Panc1 (cell line): ENCODE results near the gene GRIK4. TPM values are rescaled to one million over a fixed set of nuclear protein-coding genes. Genes with fewer than 3 reads are reported as not detected.

Source experiments
- ATAC-seq: fragments of 200-7000 bp; cut with Tn5 transposase; 2 replicates; pipeline ENCODE4 v1.9.1; 2020; ENCODE audit warnings: mild to moderate bottlenecking, moderate library complexity
- BruUV-seq: library from RNA; stranded (reverse); fragments of 400-500 nt; replicated peaks from 2 replicates; lab custom pipeline; 2021; lab: Mats Ljungman, UMichigan
- CTCF ChIA-PET: fragments of 300-600 bp; sonication (Branson Sonifier 250); formaldehyde crosslinking; loops from one replicate; lab custom pipeline; 2022; ENCODE audit warnings: antibody characterized with exemption; lab: Charles Lee
- POLR2A ChIA-PET: fragments of 300-600 bp; sonication (Branson Sonifier 250); formaldehyde crosslinking; loops from one replicate; lab custom pipeline; 2022; ENCODE audit warnings: antibody characterized with exemption; lab: Charles Lee
- DNase-seq: peaks from one replicate; pipeline ENCODE4 v3.0.0-alpha.2; 2010; ENCODE audit warnings: low read depth, low spot score
- H3K27ac ChIP-seq: 2 replicates; pipeline ENCODE4 v1.5.1; 2011; ENCODE audit warnings: mild to moderate bottlenecking, low read length, inconsistent platforms
- H3K27me3 ChIP-seq: fragments of 200-500 bp; sonication (Bioruptor generic); 2 replicates; pipeline ENCODE4 v1.6.0; 2014; ENCODE audit warnings: low read length, inconsistent platforms; ENCODE audit not compliant: control insufficient read depth, insufficient read depth
- H3K36me3 ChIP-seq: fragments of 200-500 bp; sonication (Bioruptor generic); 2 replicates; pipeline ENCODE4 v1.5.1; 2014; ENCODE audit warnings: inconsistent platforms, mild to moderate bottlenecking, low read length, moderate library complexity; ENCODE audit not compliant: control insufficient read depth, insufficient read depth
- H3K4me1 ChIP-seq: 2 replicates; pipeline ENCODE4 v1.5.1; 2011; ENCODE audit warnings: inconsistent platforms, mild to moderate bottlenecking, low read length, moderate library complexity; ENCODE audit not compliant: control insufficient read depth, insufficient read depth
- H3K4me3 ChIP-seq, 2 experiments: 2 replicates each; pipeline ENCODE4 v1.5.1; 2011 to 2012; ENCODE audit warnings: low read depth in 2 of 2, low read length in 2 of 2, mild to moderate bottlenecking in 2 of 2, inconsistent platforms in 1 of 2, moderate library complexity in 1 of 2
- H3K9me3 ChIP-seq: fragments of 200-500 bp; sonication (Bioruptor generic); 2 replicates; pipeline ENCODE4 v1.5.1; 2014; ENCODE audit warnings: low read depth, mild to moderate bottlenecking, inconsistent platforms, low read length, moderate library complexity; ENCODE audit not compliant: control insufficient read depth, insufficient read depth
- POLR2AphosphoS5 ChIP-seq: IDR thresholded peaks from 2 replicates; pipeline ENCODE4 v1.6.1; 2012; ENCODE audit warnings: mild to moderate bottlenecking, low read depth, low read length, moderate library complexity
- SIN3A ChIP-seq: IDR thresholded peaks from 2 replicates; pipeline ENCODE4 v1.6.1; 2012; ENCODE audit warnings: low read depth, mild to moderate bottlenecking, low read length, moderate library complexity, borderline replicate concordance; ENCODE audit not compliant: insufficient read depth
- TCF7L2 ChIP-seq: IDR thresholded peaks from 2 replicates; pipeline ENCODE4 v1.6.1; 2011; ENCODE audit warnings: mild to moderate bottlenecking, low read depth, low read length, inconsistent platforms
- in situ Hi-C: cut with HindIII; loops from 2 replicates; pipeline ENCODE4 v1.10.0; 2016; ENCODE audit warnings: low sequenced_read_pairs, low pct_unique_long_range_greater_than_20kb
- intact Hi-C: fragments of 100-400 bp; cut with micrococcal nuclease; formaldehyde crosslinking; loops from one replicate; pipeline ENCODE4 v1.10.0; 2022; ENCODE audit not compliant: unreplicated experiment
- total RNA-seq: library from RNA; stranded (reverse); gene quantifications from one replicate; pipeline ENCODE4 v1.2.1, GENCODE V29; 2021; ENCODE audit not compliant: unreplicated experiment
- TF ChIP-seq, protein P1 (sequence below): fragments of 450-650 bp; IDR thresholded peaks from 2 replicates; pipeline ENCODE4 v1.5.1; 2017; ENCODE audit warnings: mild to moderate bottlenecking
- TF ChIP-seq, protein P2 (sequence below), 2 experiments: IDR thresholded peaks; 2 replicates each; pipeline ENCODE4 v1.6.1; 2011 to 2012; ENCODE audit warnings: low read depth in 2 of 2, control low read depth in 1 of 2, low read length in 1 of 2, mild to moderate bottlenecking in 1 of 2, moderate library complexity in 1 of 2; ENCODE audit not compliant: insufficient read depth in 1 of 2

GRIK4 gene
- total RNA-seq, 1 experiment from 2014 or later, result 0.62 TPM

- no peak for DNase-seq
- POLR2A ChIA-PET, result interaction anchor here (0.7 kb wide), 1 partner anchor 718 kb away, joined by 3 read pairs; no protein-coding TSS in a partner anchor
- CTCF ChIA-PET, result no interaction called here
- Histone ChIP-seq H3K9me3 (no peaks in the 10 kb centered on the region), H3K27ac (no peak overlapping the region), H3K4me3 (no peak overlapping the region), H3K36me3 (no peaks in the 10 kb centered on the region), H3K27me3 (no peaks in the 10 kb centered on the region; the same call in 1 of the 2 replicates), H3K4me1 (peaks cover 3% of the 10 kb centered on the region)
- intact Hi-C loops, result loop anchor here (5.0 to 10.0 kb wide), 3 partner anchors 283 to 600 kb away; no protein-coding TSS in a partner anchor
- ATAC-seq, result no peak
- in situ Hi-C loops, result no loop called here
- TF ChIP-seq, protein P1, sequence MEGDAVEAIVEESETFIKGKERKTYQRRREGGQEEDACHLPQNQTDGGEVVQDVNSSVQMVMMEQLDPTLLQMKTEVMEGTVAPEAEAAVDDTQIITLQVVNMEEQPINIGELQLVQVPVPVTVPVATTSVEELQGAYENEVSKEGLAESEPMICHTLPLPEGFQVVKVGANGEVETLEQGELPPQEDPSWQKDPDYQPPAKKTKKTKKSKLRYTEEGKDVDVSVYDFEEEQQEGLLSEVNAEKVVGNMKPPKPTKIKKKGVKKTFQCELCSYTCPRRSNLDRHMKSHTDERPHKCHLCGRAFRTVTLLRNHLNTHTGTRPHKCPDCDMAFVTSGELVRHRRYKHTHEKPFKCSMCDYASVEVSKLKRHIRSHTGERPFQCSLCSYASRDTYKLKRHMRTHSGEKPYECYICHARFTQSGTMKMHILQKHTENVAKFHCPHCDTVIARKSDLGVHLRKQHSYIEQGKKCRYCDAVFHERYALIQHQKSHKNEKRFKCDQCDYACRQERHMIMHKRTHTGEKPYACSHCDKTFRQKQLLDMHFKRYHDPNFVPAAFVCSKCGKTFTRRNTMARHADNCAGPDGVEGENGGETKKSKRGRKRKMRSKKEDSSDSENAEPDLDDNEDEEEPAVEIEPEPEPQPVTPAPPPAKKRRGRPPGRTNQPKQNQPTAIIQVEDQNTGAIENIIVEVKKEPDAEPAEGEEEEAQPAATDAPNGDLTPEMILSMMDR, result no peak
- TF ChIP-seq POLR2AphosphoS5 (no peak), SIN3A (no peak), TCF7L2 (no peak)
- TF ChIP-seq, protein P2, sequence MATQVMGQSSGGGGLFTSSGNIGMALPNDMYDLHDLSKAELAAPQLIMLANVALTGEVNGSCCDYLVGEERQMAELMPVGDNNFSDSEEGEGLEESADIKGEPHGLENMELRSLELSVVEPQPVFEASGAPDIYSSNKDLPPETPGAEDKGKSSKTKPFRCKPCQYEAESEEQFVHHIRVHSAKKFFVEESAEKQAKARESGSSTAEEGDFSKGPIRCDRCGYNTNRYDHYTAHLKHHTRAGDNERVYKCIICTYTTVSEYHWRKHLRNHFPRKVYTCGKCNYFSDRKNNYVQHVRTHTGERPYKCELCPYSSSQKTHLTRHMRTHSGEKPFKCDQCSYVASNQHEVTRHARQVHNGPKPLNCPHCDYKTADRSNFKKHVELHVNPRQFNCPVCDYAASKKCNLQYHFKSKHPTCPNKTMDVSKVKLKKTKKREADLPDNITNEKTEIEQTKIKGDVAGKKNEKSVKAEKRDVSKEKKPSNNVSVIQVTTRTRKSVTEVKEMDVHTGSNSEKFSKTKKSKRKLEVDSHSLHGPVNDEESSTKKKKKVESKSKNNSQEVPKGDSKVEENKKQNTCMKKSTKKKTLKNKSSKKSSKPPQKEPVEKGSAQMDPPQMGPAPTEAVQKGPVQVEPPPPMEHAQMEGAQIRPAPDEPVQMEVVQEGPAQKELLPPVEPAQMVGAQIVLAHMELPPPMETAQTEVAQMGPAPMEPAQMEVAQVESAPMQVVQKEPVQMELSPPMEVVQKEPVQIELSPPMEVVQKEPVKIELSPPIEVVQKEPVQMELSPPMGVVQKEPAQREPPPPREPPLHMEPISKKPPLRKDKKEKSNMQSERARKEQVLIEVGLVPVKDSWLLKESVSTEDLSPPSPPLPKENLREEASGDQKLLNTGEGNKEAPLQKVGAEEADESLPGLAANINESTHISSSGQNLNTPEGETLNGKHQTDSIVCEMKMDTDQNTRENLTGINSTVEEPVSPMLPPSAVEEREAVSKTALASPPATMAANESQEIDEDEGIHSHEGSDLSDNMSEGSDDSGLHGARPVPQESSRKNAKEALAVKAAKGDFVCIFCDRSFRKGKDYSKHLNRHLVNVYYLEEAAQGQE (IDR thresholded peaks at IDR 0.05; ENCODE audit: insufficient read depth in 1 of 2, low read depth in 2 of 2, low read length in 1 of 2), result no peak
- BruUV-seq, result no TSS peak
Observed at GRCh38 chr11:120514541-120515121, 3.1 kb downstream of the GRIK4 start.

DNA sequence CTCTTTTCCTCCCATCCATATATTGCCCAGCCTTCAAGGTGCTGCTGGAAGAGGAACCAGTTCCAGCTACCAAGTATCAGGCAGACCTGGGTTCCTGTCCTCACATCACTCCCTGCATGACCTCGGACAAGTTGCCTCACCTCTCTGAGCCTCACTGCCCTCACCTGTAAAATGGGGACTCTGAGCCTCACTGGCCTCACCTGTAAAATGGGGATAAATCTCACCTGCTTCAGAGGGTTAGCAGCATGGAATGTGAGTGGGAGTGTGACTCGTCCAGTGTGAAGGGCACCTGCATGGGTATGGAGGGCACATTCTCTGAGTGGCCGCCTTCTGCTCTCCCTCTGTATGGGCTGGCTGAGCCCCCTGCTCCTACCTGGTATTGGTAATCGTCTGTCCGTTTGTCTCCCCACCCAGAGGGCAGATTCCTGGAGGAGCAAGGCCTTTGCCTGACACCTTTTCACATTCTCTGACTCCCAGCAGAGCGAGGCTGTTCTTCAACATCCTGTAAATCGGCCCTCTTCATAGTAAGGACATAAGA is 3.7 kb downstream of the GRIK4 start:
- peaks cover 3% of the 10 kb centered on the region for H3K4me1 ChIP-seq
- in situ Hi-C loops (no loop called here), intact Hi-C loops (loop anchor here (5.0 to 10.0 kb wide), 2 partner anchors 282 to 600 kb away; no protein-coding TSS in a partner anchor)
- H3K36me3 ChIP-seq, result no peaks in the 10 kb centered on the region
- TF ChIP-seq, protein P2 (IDR thresholded peaks at IDR 0.05; ENCODE audit: insufficient read depth in 1 of 2, low read depth in 2 of 2, low read length in 1 of 2), result no peak
- TF ChIP-seq TCF7L2 (no peak), POLR2AphosphoS5 (no peak), SIN3A (no peak)
- TF ChIP-seq, protein P1, result no peak
- no peak for ATAC-seq
- CTCF ChIA-PET, result no interaction called here
- H3K4me3 ChIP-seq, result no peak overlapping the region
- H3K27ac ChIP-seq, result no peak overlapping the region
- POLR2A ChIA-PET, result no interaction called here
- BruUV-seq, result no TSS peak
- H3K9me3 ChIP-seq, result no peaks in the 10 kb centered on the region
- DNase-seq, result no peak
- no peaks in the 10 kb centered on the region; the same call in 1 of the 2 replicates for H3K27me3 ChIP-seq
